ENCODE measurements around the gene SCO2.
A peak's percentile ranks its signal among the peaks of the same experiment; 100 is the strongest.
"Not testable (repeated sequence)": the region's sequence is repeated elsewhere in the genome, so short reads cannot be mapped to it uniquely, and the experiment has no call there.

SCO2 gene

GRCh38 chr22:50520184-50520583 lies 5.2 kb downstream of the SCO2 start:
- H3K27me3 Mint-ChIP-seq, H3K4me3 Mint-ChIP-seq, H3K9me3 Mint-ChIP-seq, H3K27ac Mint-ChIP-seq, H3K36me3 Mint-ChIP-seq: not testable (repeated sequence)
- peaks cover 14% of the 10 kb centered on the region for H3K4me1 Mint-ChIP-seq

GRCh38 chr22:50519151-50519550 lies 6.2 kb downstream of the SCO2 start:
- peaks cover 16% of the 10 kb centered on the region for H3K4me1 Mint-ChIP-seq
- H3K36me3 Mint-ChIP-seq, result no peaks in the 10 kb centered on the region
- no peaks in the 10 kb centered on the region for H3K27me3 Mint-ChIP-seq
- no peaks in the 10 kb centered on the region for H3K9me3 Mint-ChIP-seq
- H3K4me3 Mint-ChIP-seq, result no peak overlapping the region
- no peak overlapping the region for H3K27ac Mint-ChIP-seq

- Mint-ChIP-seq H3K9me3 (no peaks in the 10 kb centered on the region), H3K4me3 (no peak overlapping the region), H3K27ac (no peak overlapping the region), H3K4me1 (peaks cover 16% of the 10 kb centered on the region), H3K27me3 (no peaks in the 10 kb centered on the region), H3K36me3 (no peaks in the 10 kb centered on the region)
These were observed 6.8 kb downstream of the SCO2 start for GRCh38 chr22:50518606-50519005.

- H3K4me3 Mint-ChIP-seq, result no peak overlapping the region
- no peak overlapping the region for H3K27ac Mint-ChIP-seq
- no peaks in the 10 kb centered on the region for H3K36me3 Mint-ChIP-seq
- H3K27me3 Mint-ChIP-seq, result no peaks in the 10 kb centered on the region
- H3K4me1 Mint-ChIP-seq, result peaks cover 17% of the 10 kb centered on the region
- H3K9me3 Mint-ChIP-seq, result no peaks in the 10 kb centered on the region
These were observed 7.7 kb downstream of the SCO2 start for GRCh38 chr22:50517495-50518260.

GRCh38 chr22:50516891-50517290 lies 8.5 kb downstream of the SCO2 start:
- Mint-ChIP-seq H3K36me3 (no peaks in the 10 kb centered on the region), H3K9me3 (no peaks in the 10 kb centered on the region), H3K4me1 (peaks cover 23% of the 10 kb centered on the region), H3K27me3 (no peaks in the 10 kb centered on the region), H3K27ac (no peak overlapping the region), H3K4me3 (no peak overlapping the region)

GRCh38 chr22:50516068-50516467 lies 9.3 kb downstream of the SCO2 start:
- no peak overlapping the region for H3K27ac Mint-ChIP-seq
- H3K4me1 Mint-ChIP-seq, result peaks cover 23% of the 10 kb centered on the region
- no peaks in the 10 kb centered on the region for H3K9me3 Mint-ChIP-seq
- no peaks in the 10 kb centered on the region for H3K27me3 Mint-ChIP-seq
- no peak overlapping the region for H3K4me3 Mint-ChIP-seq
- H3K36me3 Mint-ChIP-seq, result no peaks in the 10 kb centered on the region

- no peaks in the 10 kb centered on the region for H3K9me3 Mint-ChIP-seq
- H3K27ac Mint-ChIP-seq, result no peak overlapping the region
- no peaks in the 10 kb centered on the region for H3K27me3 Mint-ChIP-seq
- H3K4me3 Mint-ChIP-seq, result no peak overlapping the region
- H3K4me1 Mint-ChIP-seq, result peaks cover 36% of the 10 kb centered on the region
- no peaks in the 10 kb centered on the region for H3K36me3 Mint-ChIP-seq
These were observed 12.2 kb downstream of the SCO2 start for GRCh38 chr22:50513175-50513574.

GRCh38 chr22:50508897-50509296 lies 16.5 kb downstream of the SCO2 start:
- peak overlapping the region; percentile 98 for H3K27ac Mint-ChIP-seq
- no peaks in the 10 kb centered on the region for H3K27me3 Mint-ChIP-seq
- H3K9me3 Mint-ChIP-seq, result no peaks in the 10 kb centered on the region
- peaks cover 20% of the 10 kb centered on the region for H3K4me1 Mint-ChIP-seq
- peak overlapping the region; percentile 93 for H3K4me3 Mint-ChIP-seq
- no peaks in the 10 kb centered on the region for H3K36me3 Mint-ChIP-seq

GRCh38 chr22:50507991-50508884 lies 17.2 kb downstream of the SCO2 start, which contains the start of gene NCAPH2:
TSS of gene NCAPH2 (plus strand) at chr22:50508224. CDS start at chr22:50508338, 114 bp downstream.
- H3K36me3 Mint-ChIP-seq, result no peaks in the 10 kb centered on the region
- H3K9me3 Mint-ChIP-seq, result no peaks in the 10 kb centered on the region
- H3K4me3 Mint-ChIP-seq, result peak within 1 kb of the TSS; percentile 95
- H3K4me1 Mint-ChIP-seq, result peaks cover 20% of the 10 kb centered on the region
- H3K27me3 Mint-ChIP-seq, result no peaks in the 10 kb centered on the region
- H3K27ac Mint-ChIP-seq, result peak within 1 kb of the TSS; percentile 98

GRCh38 chr22:50507421-50507990 lies 17.9 kb downstream of the SCO2 start, which contains the start of gene LMF2:
TSS of gene LMF2 (minus strand) at chr22:50507702. CDS start at chr22:50507675, 27 bp downstream.
- peaks cover 17% of the 10 kb centered on the region for H3K4me1 Mint-ChIP-seq
- H3K4me3 Mint-ChIP-seq, result peak within 1 kb of the TSS; percentile 95
- no peaks in the 10 kb centered on the region for H3K27me3 Mint-ChIP-seq
- H3K27ac Mint-ChIP-seq, result peak within 1 kb of the TSS; percentile 98
- no peaks in the 10 kb centered on the region for H3K36me3 Mint-ChIP-seq
- no peaks in the 10 kb centered on the region for H3K9me3 Mint-ChIP-seq

GRCh38 chr22:50506611-50507420 lies 18.6 kb downstream of the SCO2 start:
- no peaks in the 10 kb centered on the region for H3K27me3 Mint-ChIP-seq
- peak overlapping the region; percentile 80 for H3K27ac Mint-ChIP-seq
- peak overlapping the region; percentile 95 for H3K4me3 Mint-ChIP-seq
- no peaks in the 10 kb centered on the region for H3K9me3 Mint-ChIP-seq
- no peaks in the 10 kb centered on the region for H3K36me3 Mint-ChIP-seq
- H3K4me1 Mint-ChIP-seq, result peaks cover 13% of the 10 kb centered on the region

- no peaks in the 10 kb centered on the region for H3K27me3 Mint-ChIP-seq
- peaks cover 13% of the 10 kb centered on the region for H3K4me1 Mint-ChIP-seq
- H3K4me3 Mint-ChIP-seq, result peak overlapping the region; percentile 95
- no peaks in the 10 kb centered on the region for H3K36me3 Mint-ChIP-seq
- H3K9me3 Mint-ChIP-seq, result no peaks in the 10 kb centered on the region
- peak overlapping the region; percentile 59 for H3K27ac Mint-ChIP-seq
These were observed 19.4 kb downstream of the SCO2 start for GRCh38 chr22:50505776-50506610.

GRCh38 chr22:50505276-50505775 lies 20.1 kb downstream of the SCO2 start:
- no peaks in the 10 kb centered on the region for H3K27me3 Mint-ChIP-seq
- no peaks in the 10 kb centered on the region for H3K36me3 Mint-ChIP-seq
- no peak overlapping the region for H3K4me3 Mint-ChIP-seq
- H3K27ac Mint-ChIP-seq, result no peak overlapping the region
- H3K9me3 Mint-ChIP-seq, result no peaks in the 10 kb centered on the region
- H3K4me1 Mint-ChIP-seq, result peaks cover 13% of the 10 kb centered on the region
